NCI-H2081 (cell line): Measurements from ENCODE around the gene SETD4.

Source experiments
- DNase-seq, 2 experiments: peaks; one replicate each; lab custom pipeline; 2025; lab: John Stamatoyannopoulos, UW

Gene SETD4

DNA sequence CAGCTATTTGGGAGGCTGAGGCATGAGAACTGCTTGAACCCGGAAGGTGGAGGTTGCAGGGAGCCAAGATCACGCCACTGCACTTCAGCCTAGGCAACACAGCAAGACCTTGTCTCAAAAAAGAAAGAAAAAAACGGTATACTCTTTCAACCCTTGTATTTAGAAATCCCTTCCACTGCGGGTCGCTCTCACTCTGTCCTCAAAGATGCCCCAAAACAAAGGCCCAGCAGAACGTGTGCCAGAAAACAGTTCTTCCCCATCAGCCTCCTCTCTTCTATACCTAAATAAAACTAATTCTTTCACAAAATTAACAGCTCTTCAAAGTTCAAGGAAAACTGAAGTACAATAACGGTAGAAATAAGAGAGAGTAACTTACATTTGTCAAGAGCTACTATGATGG, 13.2 kb downstream of the SETD4 start:
- DNase-seq = no peak

DNA sequence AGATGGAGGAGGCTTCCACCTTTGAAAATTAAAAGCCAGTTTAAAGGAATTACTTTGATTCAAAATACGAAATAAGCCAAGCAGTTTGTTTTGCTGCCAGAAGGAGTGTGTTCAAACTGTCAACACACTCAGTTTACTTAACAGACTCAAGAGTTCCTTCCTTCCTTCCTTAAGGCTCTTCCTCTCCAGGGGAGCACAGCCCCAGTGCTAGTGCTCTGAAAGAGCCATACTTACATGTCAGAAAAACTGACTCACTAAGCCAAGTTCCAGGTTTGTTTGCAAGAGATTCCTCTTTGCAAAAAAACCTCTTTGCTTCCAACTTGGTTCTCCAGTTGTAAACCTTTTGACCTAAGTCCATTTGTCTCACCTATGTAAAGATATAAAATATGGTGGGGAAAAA, 14.3 kb downstream of the SETD4 start:
- DNase-seq = no peak

DNA sequence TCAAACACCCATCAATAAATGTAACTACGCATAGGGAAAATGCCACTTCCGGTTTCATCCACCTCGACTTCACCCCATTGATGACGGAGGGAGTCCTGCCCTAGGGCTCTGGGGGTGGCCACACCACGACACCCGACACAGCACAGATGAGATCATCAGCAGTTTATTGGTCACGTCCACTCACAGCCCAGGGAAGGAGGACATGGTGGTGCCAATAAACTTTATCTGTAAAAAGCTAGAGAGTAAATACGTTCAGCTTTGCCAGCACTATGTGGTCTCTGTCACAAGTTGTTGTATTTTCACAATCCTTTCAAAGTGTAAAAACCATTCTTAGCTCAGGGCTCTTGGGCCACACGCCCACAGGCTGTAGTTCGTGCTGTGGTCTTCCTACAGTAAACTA, 16.3 kb downstream of the SETD4 start:
- DNase-seq = no peak

DNA sequence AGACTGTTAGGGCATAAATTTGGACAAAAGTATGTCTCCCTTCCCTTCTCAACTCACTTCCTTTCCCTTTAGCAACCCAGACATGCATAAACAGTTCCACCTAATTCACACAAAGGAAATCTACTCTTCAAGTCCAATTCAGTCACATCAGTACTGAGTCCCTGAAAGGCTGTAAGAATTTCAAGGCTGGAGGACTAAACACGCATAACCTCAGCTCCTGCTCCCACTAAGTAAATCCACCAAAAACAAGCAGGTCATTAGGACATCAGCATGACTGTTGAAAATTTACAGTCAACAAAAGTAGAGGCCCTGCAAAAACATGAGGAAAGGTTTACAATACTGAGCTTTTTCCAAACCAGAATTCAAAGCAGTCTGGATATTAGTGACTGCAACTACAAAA, 18.4 kb downstream of the SETD4 start:
- no peak for DNase-seq

DNA sequence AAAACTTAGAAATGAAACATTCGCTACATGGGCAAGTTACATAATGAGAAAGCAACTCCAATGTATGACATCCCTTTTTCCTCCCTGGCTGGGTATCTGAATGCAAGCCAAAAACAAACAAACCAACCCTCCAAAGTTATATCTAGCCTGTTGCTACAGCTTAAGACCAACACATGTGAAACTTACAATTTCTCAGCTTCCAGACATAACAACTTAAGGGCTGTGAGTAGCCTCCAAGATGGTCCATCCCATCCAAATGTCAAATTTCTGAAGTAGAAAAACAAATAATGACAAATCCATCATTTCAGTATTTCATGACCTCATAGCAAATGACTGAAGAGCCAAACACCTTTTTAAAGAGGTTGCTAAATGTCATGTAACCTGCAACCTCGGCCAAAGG, 19.9 kb downstream of the SETD4 start:
- DNase-seq = no peak

DNA sequence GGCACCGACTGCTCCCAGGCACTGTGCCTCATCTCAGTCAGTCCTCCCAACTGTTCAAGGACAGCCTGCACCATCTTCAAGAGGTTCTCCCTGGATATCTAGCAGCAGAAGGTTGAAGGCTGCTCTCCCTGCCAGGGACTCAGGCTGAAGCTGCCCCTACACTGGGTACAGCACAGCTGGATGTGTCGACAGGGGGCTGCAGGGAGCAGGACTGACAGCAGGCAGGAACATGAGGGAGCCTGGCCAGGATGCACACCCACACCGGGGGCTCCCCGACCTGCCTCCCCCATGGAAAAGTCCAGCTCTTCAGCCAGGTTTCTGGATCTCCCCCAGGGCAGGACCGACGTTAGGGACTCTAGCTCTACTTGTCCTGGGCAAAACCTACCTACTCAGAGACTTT, 20.5 kb downstream of the SETD4 start:
- DNase-seq = no peak

DNA sequence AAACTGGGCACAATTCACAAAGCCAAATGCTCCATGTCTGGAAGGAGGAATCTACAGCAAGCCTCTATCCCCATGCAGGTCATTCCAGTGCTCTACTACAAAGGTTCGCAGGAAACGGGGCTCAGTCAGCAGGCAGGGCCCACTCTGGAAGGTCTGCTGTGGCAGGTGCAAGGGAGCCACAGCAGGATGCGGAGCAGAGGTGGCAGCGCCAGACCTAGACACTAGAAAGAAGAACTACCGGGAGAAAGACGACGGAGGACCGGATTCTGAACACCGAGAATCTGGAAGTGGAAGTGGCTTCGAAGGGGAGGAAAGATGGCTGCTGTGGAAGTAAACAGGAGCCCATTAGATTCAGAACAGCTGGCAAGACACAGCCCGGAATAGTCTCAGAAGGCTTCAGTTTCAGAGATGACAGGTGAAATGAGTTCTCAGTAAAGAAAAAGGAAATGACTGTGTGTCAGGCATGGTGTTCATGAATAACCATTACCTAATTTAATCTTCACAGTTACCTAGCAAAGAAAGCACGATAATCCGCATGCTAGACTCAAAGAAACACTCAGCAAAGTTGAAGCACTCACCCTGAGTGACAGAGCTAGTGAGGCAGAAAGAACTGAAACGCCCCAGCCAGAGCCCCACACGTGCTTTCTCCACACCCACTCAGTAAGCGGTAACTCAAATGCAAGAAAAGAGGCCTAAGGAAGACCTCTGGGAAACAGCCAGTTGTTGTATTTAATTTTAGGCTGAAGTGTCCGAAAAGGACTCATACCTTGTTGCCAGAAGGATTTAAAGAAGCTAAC, 21.4 kb downstream of the SETD4 start:
- no peak for DNase-seq

DNA sequence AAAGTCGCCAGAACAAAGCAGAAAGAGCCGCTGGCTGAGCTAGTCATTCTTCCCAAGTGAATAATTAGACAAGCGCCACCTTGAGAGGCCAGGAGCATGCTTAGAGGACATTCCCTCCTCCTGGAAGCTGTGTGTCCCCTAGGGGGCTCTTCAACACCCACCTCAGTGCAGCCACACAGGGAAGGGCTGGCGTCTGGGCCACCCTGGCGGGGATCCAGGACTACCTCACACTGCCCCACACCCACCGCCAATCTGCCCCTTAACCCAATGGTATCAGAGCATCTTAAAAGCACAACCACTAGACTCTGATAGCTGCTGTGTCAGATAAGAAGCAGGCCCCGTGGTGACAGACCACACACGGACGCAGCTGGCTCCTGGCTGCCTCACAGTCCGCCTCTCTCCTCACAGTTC, 24.9 kb downstream of the SETD4 start:
- no peak for DNase-seq

DNA sequence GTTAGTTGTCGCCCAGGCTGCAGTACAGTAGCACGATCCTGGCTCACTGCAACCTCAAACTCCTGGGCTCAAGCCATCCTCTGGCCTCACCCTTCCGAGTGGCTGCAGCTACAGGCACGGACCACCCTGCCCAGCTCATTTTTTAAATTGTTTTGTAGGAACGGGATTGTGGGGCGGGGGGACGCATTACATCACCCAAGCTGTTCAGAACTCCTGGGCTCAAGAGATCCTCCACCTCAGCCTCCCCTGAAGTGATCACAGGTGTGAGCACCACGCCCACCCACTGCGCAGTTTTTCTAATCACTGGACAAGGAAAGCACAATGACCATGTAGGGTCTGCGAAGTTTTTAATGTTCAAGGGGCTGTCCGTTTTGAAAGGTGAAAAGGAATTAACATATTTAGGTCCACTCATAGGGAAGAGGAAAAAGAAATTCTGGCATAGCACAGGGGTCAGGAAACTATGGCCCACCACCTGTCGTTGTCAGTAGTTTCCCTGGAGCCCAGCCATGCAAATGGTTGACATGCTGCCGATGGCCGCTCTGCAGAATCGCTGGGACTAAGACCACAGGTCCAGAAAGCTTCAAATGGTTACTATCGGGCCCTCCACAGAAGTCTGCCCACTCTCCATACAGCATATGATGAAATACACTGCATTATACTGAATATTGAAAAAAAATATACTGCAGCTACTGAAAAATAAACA, 26.0 kb downstream of the SETD4 start:
- no peak for DNase-seq

DNA sequence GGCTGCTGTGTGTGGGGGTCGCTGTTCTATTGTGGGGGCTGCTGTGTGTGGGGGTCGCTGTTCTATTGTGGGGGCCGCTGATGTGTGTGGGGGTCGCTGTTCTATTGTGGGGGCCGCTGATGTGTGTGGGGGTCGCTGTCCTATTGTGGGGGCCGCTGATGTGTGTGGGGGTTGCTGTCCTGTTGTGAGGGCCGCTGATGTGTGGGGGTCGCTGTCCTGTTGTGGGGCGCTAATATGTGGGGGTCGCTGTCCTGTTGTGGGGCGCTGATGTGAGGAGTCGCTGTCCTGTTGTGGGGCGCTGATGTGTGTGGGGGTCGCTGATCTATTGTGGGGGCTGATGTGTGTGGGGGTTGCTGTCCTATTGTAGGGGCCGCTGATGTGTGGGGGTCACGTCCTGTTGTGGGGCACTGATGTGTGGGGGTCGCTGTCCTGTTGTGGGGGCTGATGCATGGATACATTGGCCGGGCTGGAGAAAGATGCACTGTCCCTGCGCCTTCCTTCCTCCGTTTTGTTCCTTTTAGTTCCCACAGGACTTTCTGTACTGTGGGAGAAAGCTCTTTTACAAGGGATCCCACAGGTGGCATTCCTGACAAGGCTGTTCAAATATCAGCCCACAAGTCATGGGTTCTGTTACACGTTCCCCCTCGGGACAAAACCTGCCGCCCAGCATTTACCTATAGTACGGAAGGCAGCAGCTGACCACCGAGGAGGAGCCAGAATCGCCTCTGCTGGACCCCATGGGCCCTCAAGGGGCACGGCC, 27.5 kb downstream of the SETD4 start:
- DNase-seq = no peak

DNA sequence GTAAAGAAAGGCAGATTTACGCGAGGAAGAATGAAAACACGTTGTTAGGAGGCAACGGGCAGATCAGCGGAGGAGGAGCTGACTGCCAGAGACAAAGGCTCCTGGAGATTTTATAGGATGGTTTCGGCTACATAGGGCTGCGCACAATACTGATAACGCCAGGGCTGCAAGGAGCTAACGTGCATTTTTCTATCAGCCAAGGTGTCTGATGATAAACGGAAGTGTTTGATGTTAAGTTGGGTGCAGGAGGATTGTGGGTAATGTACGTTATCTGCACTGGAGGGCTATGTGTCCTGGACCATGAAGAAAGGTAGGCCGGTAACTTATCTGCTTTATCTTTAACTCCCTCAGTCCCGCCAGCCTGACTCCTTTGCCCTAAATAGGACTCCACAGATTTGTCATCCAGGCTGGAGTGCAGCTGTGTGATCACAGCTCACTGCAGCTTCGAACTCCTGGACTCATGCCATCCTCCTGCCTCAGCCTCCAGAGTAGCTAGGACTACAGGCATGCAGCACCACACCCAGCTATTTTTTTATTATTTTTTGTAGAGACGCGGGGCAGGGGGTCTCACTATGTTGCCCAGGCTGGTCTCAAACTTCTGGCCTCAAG, 29.6 kb downstream of the SETD4 start:
- DNase-seq = no peak

DNA sequence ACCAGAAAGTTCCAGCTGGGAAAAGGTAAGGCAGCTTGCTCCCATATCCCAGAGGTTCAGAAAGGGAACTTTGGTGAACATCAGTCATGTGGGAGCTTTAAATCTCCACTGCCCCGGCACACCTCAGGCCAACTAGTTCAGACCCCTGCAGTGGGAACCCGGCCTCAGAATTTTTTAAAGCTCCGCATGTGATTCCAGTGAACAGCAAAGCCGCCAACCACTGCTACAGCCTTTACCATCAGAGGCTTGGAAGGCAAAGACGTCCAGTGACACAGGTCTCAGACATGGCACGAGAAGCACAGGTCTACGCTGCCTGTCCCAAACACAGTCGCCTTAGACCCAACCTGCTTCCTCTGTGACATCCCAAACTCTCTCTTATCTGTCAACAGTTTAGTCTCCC, 31.0 kb downstream of the SETD4 start:
- no peak for DNase-seq

DNA sequence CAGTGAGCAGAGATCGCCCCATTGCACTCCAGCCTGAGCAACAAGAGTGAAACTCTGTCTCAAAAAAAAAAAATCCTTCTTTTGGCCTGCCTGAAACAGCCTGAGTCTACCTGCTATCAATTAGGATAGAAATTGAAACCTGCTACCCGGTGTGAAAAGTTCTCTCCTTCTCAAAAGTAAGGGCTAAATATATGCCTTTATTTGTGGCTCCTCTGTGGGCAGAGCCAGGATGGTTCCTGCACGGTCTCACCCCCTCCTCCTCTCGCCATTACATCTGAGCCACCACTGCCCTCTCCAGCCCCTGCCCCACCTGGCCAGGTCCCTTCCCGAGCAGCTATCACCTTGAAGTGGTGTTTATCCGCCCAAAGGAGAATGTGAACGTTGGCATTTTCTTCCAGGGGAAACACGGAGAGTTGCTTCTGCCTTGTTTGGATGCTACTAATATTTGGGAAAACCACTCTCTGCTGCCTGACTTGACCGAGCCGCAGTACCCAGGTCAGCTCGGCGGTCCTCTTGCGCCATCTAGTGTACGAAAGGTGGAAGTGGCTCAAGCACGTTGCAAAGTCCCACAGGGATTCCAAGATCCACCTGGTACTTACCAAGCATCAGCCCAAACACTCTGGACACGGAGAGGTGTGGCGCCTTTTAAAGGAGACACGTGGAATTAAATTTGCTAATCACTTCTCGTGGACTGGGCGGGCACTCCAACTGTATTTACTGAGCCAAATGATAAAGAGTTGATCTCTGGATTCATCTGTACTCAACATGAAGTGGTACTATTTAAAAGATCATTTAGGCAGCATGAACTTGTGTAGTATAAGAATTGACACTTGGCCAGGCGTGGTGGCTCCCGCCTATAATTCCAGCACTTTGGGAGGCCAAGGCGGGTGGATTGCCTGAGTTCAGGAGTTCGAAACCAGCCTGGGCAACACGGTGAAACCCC, 31.9 kb downstream of the SETD4 start:
- peak; percentile 45 to 53 for DNase-seq

DNA sequence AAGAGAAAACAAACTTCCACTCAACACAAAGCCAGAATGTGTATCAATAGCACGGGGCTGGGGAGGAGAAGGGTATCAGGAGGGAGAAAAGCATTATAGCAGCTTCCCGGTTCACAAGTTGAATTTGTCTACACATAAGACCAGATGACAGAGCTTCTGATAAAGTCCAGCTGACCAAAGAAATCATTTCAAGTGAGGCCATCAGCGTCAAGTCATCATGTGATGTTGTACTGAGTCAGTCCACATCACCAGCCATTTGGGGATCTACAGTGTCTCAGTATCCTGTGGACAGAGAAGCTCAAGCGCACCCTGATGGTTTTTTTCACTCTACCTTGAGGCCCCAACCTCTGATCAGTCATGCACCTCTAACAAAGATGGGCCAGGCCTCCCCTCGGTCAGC, 33.0 kb downstream of the SETD4 start:
- DNase-seq = no peak

DNA sequence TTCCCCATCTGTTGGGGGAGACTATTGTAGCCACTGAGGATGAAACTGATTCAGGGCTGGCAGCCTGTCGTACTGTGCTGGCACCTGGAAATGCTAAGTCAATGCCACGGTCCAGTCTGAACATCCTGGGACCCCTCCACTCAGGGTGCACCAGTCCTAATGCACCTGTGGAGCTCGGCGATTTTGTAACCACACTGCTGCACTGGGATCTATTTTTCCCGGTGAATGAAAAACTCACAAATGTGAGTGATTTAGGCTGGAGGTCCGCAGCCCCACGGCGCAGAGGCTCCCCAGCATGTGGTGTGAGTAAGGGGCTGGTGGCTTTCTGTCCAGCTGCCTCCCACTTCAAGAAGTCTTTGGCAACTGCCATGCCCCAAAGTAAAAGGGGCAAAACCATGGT, 35.5 kb downstream of the SETD4 start:
- DNase-seq = no peak

DNA sequence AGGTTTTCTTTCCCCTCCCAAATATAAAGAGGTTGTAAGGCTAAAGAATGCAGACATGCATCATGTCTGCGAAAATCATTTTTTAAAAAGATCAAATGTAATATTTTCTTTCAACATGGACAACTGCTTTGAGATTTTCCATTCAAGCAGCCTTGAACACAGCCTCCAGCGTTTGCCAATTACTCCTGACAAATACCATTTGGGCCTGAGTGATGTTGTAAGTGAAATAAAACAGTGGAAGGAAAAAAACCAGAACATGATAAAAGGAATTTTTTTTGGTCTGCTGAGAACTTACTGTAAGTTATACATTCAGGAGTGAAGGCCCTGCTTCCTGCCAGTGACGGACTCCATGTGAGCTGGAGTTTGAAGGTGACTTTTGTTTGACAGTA, 37.2 kb downstream of the SETD4 start:
- DNase-seq = no peak

DNA sequence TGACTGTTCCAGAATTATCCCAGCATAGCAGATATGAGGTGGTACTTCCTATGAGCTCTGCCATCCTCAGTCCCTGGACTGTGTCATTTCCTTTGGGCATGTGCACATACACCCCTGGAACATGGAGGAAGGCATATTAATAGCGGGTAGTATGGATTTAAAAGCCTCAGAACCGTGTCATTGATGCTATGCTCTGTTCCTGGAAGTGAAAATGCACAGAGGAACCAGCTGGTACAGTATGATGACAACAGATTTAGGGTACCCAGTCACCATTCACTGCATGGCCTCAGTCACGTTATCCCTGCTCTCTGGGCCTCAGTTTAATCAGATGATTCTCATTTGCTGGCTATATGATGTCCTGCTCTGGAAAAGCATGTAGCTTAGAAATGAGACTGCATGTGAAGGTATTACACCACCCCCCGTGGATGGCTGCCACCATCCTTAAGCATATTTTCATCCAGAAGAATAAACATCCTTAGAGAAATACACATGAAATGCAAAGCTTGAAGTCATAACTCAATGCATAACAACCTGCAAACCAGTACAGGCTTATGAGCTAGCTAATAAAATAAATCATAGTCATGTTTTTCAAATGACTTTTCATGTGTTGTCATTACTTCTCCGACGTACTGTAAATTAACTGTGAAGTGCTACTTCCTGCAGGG, 37.8 kb downstream of the SETD4 start:
- DNase-seq = no peak

DNA sequence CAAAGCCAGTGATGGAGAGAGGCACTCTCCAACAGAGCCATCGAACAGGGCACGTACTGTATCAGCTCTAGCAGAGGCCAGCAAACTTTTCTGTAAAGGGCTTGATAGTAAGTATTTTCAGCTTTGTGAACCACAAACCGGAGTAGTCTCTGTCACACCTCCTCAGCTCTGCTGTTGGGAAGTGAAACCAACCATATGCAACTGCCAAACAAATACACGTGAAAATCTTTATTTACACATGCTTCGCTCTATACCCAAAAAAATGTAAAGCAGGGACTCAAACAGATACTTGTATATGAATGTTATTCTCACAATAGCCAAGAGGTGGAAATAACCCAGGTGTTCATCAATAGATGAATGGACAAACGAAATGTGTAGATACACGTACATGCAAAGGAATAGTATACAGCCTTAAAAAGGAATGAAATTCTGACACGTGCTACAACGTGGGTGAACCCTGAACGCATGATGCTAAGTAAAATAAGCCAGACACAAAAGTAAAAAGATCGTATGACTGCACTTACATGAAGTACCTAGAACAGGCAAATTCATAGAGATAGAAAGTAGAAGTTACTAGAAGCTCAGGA, 39.0 kb downstream of the SETD4 start:
- no peak for DNase-seq

DNA sequence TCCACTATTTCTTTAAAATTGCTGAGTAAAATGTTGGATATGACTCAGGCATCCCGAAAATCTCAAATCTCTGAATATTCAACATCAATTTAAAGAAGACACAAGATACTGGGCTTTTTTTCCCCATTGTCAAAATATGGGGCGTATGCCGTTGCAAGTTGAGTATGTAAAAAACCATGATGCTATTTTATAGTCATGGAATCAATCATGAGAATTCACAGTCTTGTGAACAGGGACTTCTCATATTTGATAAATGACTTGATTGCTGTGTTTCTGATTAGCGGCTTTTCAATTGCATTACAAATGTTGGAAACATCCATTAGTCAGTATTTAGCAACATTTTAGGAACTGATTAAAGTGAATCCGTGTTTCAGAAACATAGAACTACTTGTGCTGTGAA, 45.3 kb downstream of the SETD4 start:
- no peak for DNase-seq

DNA sequence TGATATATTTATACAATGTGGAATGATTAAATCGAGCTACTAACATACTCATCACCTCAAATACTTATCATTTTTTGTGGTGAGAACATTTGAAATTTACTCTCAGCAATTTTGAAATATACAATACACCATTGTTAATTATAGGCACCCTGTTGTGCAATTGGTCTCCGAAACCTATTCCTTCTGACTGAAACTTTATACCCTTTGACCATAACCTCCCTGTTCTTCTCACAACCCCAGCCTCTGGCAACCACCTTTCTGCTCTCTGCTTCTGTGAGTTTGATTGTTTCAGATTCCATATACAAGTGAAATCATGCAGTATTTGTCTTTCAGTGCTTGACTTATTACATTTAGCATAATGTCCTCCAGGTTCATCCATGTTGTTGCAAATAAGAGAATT, 49.5 kb downstream of the SETD4 start:
- no peak for DNase-seq

DNA sequence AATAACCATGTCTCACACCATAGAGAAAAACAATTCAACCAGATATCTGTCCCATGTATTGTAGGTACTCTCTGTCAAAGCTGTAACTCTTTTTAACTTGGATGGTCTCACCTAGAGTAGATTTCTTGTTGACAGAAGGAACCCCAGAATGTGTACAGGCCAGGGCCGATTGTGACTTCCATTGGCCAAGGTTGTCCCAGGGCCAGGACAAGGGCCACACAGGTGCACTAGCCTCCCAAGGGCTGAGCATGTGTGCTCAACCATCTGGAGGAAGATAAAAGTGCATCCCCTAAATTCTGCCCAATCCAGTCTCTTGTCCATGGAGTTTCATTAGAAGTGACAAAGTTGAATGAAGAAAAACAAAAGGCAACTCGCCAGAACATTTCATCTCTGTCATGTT, 51.8 kb downstream of the SETD4 start:
- DNase-seq = no peak
